Measurements from ENCODE around the gene CTIF.

The CTIF gene

DNA sequence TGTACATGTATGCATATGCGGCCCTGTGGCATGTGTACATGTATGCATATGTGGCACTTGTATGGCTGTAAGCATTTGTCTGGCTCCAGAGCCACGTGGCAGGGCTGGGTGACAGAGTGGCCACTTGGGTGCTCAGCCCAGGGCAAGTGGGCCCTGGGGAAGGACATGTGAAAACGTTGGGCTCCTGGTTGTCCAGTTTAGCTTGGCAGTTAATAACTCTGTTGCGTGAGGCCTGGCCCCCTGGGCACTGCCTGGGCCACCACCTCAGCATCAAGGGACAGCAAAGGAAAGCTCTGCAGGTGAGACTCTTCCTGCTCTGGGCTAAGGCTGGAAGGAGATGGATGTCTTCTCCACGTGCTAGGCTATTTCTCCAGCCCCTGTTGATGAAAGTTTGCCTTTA, 119.9 kb downstream of the CTIF start:
- TF ChIP-seq TCF12 (IDR thresholded peaks at IDR 0.05; ENCODE audit: low read depth): no peak
- no peak for TF ChIP-seq TEAD4 (IDR thresholded peaks at IDR 0.05)
- TF ChIP-seq RAD21 (IDR thresholded peaks at IDR 0.05; ENCODE audit: low read depth): no peak
- TF ChIP-seq CEBPB (IDR thresholded peaks at IDR 0.05): no peak
- TF ChIP-seq EP300 (IDR thresholded peaks at IDR 0.05; ENCODE audit: borderline replicate concordance): no peak
- no peak for TF ChIP-seq EGR1 (IDR thresholded peaks at IDR 0.05)
- TF ChIP-seq, protein P1, sequence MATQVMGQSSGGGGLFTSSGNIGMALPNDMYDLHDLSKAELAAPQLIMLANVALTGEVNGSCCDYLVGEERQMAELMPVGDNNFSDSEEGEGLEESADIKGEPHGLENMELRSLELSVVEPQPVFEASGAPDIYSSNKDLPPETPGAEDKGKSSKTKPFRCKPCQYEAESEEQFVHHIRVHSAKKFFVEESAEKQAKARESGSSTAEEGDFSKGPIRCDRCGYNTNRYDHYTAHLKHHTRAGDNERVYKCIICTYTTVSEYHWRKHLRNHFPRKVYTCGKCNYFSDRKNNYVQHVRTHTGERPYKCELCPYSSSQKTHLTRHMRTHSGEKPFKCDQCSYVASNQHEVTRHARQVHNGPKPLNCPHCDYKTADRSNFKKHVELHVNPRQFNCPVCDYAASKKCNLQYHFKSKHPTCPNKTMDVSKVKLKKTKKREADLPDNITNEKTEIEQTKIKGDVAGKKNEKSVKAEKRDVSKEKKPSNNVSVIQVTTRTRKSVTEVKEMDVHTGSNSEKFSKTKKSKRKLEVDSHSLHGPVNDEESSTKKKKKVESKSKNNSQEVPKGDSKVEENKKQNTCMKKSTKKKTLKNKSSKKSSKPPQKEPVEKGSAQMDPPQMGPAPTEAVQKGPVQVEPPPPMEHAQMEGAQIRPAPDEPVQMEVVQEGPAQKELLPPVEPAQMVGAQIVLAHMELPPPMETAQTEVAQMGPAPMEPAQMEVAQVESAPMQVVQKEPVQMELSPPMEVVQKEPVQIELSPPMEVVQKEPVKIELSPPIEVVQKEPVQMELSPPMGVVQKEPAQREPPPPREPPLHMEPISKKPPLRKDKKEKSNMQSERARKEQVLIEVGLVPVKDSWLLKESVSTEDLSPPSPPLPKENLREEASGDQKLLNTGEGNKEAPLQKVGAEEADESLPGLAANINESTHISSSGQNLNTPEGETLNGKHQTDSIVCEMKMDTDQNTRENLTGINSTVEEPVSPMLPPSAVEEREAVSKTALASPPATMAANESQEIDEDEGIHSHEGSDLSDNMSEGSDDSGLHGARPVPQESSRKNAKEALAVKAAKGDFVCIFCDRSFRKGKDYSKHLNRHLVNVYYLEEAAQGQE (IDR thresholded peaks at IDR 0.05; ENCODE audit: low read depth): no peak
- no peak for TF ChIP-seq YY1 (IDR thresholded peaks at IDR 0.05; ENCODE audit: low read depth)
- no peak for TF ChIP-seq ZBTB7A (IDR thresholded peaks at IDR 0.05; ENCODE audit: low read depth)
- TF ChIP-seq, protein P2, sequence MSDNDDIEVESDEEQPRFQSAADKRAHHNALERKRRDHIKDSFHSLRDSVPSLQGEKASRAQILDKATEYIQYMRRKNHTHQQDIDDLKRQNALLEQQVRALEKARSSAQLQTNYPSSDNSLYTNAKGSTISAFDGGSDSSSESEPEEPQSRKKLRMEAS (IDR thresholded peaks at IDR 0.05): no peak
- TF ChIP-seq NFIC (IDR thresholded peaks at IDR 0.05): no peak
- no peak for TF ChIP-seq FOXM1 (IDR thresholded peaks at IDR 0.05; ENCODE audit: borderline replicate concordance, low read depth)

DNA sequence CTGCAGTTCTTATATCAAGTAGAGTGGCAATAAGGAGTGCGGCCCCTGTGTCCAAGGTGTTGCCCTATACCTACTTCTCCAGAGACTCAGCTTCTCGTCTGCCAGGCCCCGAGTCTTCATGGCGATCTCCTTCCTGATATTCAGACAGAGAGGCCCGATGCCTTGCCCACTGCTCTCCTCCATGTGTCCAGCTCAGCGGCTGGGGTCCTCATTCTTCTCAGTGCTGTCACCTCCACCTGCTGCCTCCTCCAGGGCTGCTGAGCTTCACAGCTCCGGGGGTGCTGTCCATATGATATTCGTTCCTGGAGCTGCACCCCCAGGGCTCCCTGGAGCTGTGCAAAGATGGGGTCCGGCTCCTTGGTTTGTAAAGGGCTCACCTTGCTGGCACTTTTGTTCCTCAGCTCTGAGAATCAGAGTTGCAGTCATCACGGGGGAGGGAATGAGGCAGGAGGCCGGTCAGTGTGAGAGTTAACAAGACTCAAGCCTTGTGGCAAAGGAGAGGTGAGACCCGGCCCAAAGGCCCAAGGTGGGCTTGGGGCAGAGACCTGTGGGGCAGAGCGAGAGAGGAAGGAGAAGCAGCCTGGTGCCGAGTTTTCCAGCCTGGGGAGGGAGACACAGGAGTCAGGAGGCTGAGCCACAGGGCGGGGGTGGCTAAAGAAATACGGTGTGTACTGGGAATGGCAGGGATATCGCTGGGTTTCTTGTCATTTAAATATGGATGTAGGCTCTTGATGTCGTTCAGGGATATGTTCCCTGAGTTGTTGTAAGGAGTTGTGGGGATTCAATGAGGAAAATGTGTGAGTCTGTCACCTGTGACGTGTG, 120.6 kb downstream of the CTIF start:
- TF ChIP-seq CREB1 (IDR thresholded peaks at IDR 0.05; ENCODE audit: low read depth) (no peak), ZBTB7A (IDR thresholded peaks at IDR 0.05; ENCODE audit: low read depth) (no peak), TAF1 (IDR thresholded peaks at IDR 0.05; ENCODE audit: low read depth) (no peak), TEAD4 (IDR thresholded peaks at IDR 0.05) (no peak), CEBPB (IDR thresholded peaks at IDR 0.05) (no peak), NFIC (IDR thresholded peaks at IDR 0.05) (no peak), TCF12 (IDR thresholded peaks at IDR 0.05; ENCODE audit: low read depth) (no peak), RAD21 (IDR thresholded peaks at IDR 0.05; ENCODE audit: low read depth) (no peak)
- TF ChIP-seq, protein P3, sequence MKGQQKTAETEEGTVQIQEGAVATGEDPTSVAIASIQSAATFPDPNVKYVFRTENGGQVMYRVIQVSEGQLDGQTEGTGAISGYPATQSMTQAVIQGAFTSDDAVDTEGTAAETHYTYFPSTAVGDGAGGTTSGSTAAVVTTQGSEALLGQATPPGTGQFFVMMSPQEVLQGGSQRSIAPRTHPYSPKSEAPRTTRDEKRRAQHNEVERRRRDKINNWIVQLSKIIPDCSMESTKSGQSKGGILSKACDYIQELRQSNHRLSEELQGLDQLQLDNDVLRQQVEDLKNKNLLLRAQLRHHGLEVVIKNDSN (IDR thresholded peaks at IDR 0.05): no peak

DNA sequence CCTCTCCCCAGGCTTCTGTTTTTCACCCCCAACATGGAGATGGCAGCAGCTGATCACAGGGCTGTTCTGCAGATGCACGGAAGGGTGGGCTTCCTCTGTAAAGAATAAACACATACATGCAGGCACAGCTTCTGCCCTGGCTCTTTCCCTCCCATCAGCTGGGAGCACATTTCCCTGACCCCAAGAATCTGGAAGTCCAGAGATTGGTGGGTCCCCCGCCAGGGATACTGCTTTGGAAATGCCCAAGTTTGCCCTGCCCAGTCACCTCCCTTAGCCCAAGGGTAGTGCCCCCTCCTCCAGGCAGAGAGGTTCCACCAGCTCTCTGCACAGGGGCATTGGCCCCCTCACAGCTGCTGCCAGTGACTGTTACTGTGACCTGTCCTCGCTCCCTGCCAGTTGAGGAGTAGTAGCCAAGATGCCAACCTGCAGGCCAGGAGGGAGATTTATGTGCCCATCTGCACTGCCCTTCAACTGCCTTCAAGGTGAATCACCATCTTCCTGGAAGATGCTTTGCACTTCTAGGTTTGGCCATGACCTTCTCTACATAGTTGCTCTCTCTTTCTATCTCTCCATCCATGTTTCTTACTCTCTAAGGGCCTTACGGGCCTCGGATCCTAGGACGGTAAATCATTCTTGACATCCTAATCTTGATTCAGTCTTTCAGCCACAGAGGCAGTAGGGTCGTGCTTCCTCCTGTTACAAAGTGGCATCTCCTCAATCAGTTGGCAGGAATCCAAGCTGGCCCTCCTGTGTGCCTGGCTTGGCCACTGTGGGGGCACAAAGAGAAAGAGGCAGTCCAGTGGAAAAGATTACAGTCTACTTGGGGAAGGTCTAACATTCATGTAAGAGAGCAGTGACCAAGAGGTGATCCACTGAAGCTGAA, 121.8 kb downstream of the CTIF start:
- TF ChIP-seq TEAD4 (IDR thresholded peaks at IDR 0.05): no peak
- TF ChIP-seq, protein P2 (IDR thresholded peaks at IDR 0.05): no peak
- no peak for TF ChIP-seq YY1 (IDR thresholded peaks at IDR 0.05; ENCODE audit: low read depth)
- TF ChIP-seq NFIC (IDR thresholded peaks at IDR 0.05): no peak; the same call in none of the 2 replicates
- TF ChIP-seq TAF1 (IDR thresholded peaks at IDR 0.05; ENCODE audit: low read depth): no peak
- no peak for TF ChIP-seq FOXM1 (IDR thresholded peaks at IDR 0.05; ENCODE audit: borderline replicate concordance, low read depth)
- TF ChIP-seq, protein P3 (IDR thresholded peaks at IDR 0.05): no peak
- no peak for TF ChIP-seq EGR1 (IDR thresholded peaks at IDR 0.05)
- TF ChIP-seq TCF12 (IDR thresholded peaks at IDR 0.05; ENCODE audit: low read depth): no peak
- TF ChIP-seq CEBPB (IDR thresholded peaks at IDR 0.05): no peak
- TF ChIP-seq RAD21 (IDR thresholded peaks at IDR 0.05; ENCODE audit: low read depth): no peak
- TF ChIP-seq, protein P1 (IDR thresholded peaks at IDR 0.05; ENCODE audit: low read depth): no peak
- TF ChIP-seq ZBTB7A (IDR thresholded peaks at IDR 0.05; ENCODE audit: low read depth): no peak
- TF ChIP-seq EP300 (IDR thresholded peaks at IDR 0.05; ENCODE audit: borderline replicate concordance): no peak

DNA sequence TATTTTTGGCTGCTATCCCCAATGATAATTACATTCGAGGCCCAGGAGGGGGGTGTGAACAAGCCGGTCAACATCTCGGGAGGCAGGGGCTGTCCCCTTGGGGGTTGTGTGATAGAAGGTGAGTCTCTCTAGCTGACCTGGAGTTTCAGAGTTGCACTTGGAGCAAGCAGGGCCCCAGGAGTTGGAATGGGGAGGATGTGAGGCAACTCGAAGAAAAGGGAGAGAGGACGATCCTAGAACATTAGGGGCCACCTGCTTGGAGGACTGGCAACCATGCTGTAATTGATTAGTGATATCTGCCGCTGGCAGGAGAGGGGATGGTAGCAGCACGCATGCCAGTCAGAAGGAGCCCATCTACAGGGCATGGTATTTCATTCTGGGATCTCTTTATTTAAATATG, 122.6 kb downstream of the CTIF start:
- TF ChIP-seq EP300 (IDR thresholded peaks at IDR 0.05; ENCODE audit: borderline replicate concordance): no peak

DNA sequence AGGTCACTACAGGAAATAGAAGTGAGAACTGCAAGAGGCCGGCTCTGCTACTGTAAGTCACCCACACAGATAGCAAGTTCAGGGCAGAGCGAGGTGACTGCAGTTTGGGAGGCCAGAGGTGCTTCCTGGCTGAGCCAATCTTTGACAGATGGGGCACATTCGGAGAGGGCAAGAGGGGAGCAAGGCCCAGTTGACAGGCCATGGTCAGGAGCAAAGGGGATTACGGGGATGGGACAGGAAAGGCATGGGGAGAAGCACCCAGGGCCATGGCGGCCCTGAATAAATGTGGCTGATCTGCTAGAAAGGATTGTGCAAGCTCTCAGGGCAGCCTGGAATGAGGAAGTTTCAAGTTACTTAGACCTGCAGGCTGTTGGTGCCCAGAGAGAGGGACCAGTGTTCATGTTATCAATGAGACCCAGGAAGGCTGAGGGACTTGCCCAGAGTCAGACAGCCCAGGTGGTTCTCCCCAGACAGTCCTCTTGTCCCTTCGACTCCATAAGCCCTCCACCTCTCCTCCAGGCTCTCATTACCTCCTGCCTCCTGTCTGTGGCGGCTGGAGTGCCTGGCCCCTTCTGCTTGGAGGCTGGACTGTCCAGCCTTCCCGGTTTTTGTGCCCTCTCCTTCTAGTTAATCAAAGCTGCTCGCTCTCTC, 123.3 kb downstream of the CTIF start:
- TF ChIP-seq TEAD4 (IDR thresholded peaks at IDR 0.05): peak; percentile 80
- peak; percentile 98 for TF ChIP-seq CEBPB (IDR thresholded peaks at IDR 0.05)
- no peak for TF ChIP-seq CREB1 (IDR thresholded peaks at IDR 0.05; ENCODE audit: low read depth)
- TF ChIP-seq FOXM1 (IDR thresholded peaks at IDR 0.05; ENCODE audit: borderline replicate concordance, low read depth): no peak
- TF ChIP-seq, protein P3 (IDR thresholded peaks at IDR 0.05): no peak
- TF ChIP-seq RAD21 (IDR thresholded peaks at IDR 0.05; ENCODE audit: low read depth): no peak
- TF ChIP-seq, protein P1 (IDR thresholded peaks at IDR 0.05; ENCODE audit: low read depth): no peak
- no peak for TF ChIP-seq ZBTB7A (IDR thresholded peaks at IDR 0.05; ENCODE audit: low read depth)
- peak; percentile 43 for TF ChIP-seq EP300 (IDR thresholded peaks at IDR 0.05; ENCODE audit: borderline replicate concordance)
- 0 out of 2 replicates have a peak, but pooled peaks have one; percentile 1 for TF ChIP-seq NFIC (IDR thresholded peaks at IDR 0.05)
- 0 out of 2 replicates have a peak, but pooled peaks have one; percentile 22 for TF ChIP-seq TCF12 (IDR thresholded peaks at IDR 0.05; ENCODE audit: low read depth)
- TF ChIP-seq EGR1 (IDR thresholded peaks at IDR 0.05): no peak
- TF ChIP-seq TAF1 (IDR thresholded peaks at IDR 0.05; ENCODE audit: low read depth): no peak
- TF ChIP-seq, protein P2 (IDR thresholded peaks at IDR 0.05): no peak; the same call in none of the 2 replicates
- TF ChIP-seq YY1 (IDR thresholded peaks at IDR 0.05; ENCODE audit: low read depth): peak; percentile 77
